ENCODE results near the gene GCLM.
"Not testable (repeated sequence)": the region's sequence is repeated elsewhere in the genome, so short reads cannot be mapped to it uniquely, and the experiment has no call there.

GCLM gene, protein sequence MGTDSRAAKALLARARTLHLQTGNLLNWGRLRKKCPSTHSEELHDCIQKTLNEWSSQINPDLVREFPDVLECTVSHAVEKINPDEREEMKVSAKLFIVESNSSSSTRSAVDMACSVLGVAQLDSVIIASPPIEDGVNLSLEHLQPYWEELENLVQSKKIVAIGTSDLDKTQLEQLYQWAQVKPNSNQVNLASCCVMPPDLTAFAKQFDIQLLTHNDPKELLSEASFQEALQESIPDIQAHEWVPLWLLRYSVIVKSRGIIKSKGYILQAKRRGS

DNA sequence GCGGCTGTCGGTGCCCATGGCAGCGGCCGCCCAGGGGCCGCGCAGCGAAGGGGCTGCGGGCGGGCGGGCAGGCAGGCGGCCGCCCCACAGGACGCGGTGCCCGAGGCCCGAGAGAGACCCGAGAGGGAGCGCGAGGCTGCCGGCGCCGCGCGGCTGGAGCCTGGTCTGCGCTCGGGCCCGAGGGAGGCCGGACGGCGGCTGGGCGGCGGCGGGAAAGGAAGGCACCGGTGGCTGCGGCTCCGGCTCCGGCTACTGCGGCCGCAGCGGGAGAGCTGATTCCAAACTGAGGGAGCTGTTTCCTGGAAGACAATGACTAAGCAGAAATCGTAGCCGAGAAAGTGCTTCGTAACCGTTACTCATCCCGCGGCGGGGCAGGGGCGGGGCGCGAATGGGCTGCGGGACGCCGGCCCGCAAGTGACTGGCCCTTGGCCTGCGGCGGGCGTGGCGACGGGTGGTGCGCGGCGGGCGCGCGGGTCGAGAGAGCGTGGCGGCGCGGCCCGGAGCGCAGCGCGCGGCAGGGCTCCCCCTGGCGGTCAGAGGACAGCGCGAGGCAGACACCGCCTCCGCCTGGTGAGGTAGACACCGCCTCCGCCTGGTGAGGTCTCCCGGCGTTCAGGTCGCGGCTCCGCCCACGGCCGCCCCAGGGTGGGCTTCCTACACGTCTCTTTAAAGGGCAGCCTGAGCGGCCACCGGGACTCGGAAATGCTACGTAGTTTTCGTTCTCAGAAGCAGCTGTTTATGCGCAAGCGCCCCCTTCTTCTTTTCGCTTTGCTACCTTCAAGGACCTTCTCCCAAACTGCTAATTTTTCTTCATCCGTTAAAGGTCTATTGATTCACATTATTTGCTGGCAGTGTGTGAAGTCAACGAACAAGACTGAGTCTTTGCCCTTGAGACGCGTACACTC lies at the start of gene GCLM:
Gene GCLM, minus strand, starts transcription at position 285 of the 905 bp plus-strand sequence. Its CDS starts 267 bp downstream, at position 18.
- FAIRE-seq = peak; percentile 53

DNA sequence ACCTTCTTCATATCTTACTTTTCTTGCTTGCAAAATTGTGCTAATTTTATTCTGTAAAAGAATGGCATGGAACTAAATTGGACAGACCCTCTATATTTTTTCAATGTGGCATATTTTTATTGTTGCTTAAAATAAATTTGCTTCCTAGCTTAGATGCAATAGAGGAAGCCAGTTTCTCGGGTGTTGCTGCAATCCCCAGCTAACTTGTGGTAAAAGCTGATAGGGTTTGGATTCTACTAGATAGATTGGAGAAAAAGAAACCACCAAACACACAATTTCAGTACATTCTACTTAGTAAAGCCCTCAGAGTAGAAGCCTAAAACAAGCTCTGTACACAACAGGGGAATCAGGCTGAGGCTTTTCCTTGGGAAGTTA lies 49.5 kb upstream of the GCLM start:
- FAIRE-seq = no peak

DNA sequence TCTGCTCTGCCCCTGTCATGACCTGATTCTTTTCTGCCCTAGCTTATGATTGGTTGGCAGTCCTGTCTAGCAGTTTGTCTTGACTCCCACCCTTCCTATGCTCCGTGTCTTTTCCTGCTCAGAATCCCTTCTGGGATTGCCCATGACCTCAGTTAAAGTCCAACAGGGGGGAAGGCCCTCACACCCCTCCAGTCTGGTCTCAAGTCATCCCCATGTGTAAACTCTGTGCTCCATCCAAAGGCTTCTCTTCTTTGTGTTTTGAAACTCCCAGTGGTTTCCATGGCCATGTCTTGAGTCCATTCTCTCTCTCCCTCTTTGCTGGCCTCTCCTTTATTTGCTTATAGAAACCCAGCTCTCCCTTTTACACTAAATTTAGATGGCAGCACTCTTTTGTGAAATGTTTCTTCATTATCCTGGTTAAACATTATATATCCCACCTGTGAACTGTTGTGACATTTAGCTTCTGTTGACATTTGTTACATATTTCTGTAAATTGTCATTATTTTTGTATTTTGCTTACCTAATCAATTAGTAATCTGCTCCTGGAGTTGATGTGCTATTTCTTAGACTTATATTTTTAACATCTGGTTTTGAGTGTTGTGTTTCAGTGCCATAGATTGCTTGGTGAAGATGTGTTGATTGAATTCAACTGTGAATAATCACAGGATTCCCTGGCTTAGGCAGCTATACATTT lies 48.9 kb upstream of the GCLM start:
- FAIRE-seq = peak; percentile 86

DNA sequence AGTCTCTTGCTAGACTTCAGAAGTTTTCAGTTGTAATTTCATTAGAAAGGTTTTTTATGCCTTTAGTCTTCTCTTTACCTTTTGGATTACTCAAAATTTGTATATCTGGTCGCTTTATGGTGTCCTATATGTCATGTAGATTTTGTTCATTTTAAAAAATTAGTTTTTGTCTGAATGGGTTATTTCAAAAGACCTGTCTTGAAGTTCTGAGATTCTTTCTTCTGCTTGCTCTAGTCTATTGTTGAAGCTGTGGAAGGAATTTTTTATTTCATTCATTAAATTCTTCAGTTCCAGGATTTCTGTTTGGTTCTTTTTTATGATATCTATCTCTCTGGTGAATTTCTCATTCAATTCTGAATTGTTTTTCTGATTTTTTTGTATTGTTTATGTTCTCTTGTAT lies 46.5 kb upstream of the GCLM start:
- no peak for FAIRE-seq

DNA sequence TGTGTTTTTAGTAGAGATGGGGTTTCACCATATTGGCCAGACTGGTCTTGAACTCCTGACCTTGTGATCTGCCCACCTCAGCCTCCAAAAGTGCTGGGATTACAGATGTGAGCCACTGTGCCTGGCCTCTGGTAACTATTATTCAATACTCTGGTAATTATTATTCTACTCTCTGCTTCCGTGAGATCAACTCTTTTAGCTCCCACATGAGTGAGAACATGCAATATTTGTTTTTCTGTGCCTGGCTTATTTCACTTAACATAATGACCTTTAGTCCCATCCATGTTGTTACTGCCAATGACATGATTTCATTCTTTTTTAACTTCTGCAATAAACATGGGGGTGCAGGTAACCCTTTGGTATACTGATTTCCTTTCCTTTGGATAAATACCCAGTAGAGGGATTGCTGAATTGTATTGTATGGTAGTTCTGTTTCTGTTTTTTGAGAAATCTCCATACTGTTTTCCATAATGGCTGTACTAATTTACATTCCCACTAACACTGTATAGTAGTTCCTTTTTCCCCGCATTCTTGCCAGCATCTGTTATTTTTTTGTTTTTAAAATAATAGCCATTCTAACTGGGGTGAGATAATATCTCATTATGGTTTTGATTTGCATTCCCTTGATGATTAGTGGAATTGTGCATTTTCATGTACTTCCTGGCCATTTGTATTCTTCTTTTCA lies 37.9 kb upstream of the GCLM start:
- not testable (repeated sequence) for FAIRE-seq

DNA sequence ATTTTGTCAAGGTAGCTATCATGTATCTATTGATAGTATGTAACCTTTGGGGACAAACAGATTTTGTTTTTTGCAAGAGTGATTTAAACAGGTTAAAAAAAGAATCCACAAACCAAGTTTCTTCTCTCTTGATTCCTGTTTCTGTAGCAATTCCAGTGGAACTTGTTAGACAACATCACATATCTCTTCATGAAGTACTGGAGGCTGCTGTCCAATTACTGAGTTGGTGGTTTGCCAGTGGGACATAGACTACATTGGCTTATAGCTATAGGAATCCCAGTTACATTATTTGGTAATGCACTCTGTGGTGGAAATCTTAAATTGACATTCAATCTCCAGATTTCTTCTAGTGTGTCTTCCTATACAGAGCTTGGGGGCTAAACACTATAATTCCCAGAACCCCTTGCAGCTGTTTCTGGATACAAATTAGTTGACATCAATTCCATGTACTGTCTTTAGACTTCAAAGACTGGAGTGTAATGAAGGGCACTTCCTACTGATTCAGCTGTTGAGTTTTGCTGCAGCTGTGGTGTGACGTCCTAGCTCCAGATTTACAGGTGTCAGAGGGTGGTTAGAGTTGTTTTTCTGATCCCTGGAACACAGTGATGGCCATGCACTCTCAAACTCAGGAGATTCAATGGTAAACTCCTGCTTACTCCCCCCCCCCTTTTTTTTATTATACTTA lies 29.4 kb upstream of the GCLM start:
- no peak for FAIRE-seq

DNA sequence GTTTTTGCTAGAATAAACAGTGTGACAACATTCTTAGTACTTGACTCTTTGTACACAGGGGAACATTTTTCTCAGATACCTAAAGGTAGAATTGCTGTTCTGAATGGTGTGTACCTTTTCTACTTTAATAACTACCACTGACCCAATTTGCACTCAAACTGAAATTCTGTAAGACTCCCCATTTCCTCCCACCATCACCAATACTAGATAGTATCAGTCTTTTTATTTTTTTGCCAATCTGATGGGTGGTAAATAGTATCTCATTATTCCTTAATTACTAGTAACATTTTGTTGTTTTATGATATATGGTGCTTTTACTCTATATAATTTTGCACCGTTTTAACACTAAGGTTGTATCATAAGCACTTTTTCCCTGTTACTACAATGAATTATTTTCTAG lies 28.8 kb upstream of the GCLM start:
- no peak for FAIRE-seq

DNA sequence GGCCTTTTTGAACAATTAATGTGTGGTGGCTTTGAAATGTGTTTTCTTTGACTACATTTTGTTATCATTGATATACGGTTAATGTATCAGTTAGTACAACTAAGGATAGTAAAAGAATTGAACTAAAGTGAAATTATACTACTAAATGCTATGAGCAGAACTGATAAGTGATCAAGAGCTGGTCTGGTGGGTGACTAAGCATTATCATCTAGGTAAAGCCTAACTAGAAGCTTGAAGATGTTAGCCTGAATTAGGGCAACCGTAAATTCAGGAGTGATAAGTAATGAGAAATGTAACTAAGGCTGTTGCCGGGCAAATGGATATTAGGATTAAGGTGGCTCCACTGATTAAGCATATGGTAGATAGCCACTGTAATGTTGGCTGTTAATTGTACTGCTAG lies 16.0 kb upstream of the GCLM start:
- peak; percentile 24 for FAIRE-seq

DNA sequence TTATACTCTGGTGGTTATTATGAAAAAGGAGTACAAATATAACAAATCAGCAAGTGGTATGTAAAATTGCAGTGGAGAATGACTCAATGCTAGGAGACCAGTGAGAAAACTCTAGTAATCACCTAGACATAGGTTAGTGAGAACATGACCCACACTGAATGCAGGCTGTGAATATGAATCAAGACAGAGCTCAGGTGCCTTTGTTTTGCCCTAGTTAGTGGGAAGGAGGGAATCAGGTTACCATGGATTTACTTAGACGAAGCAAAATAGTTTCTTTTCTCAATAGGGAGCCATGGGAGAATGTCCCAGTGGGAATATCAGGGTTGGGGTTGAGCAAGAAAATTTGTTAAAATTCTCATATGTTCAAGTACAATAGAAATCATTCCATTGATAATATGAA lies 10.6 kb upstream of the GCLM start:
- no peak for FAIRE-seq

DNA sequence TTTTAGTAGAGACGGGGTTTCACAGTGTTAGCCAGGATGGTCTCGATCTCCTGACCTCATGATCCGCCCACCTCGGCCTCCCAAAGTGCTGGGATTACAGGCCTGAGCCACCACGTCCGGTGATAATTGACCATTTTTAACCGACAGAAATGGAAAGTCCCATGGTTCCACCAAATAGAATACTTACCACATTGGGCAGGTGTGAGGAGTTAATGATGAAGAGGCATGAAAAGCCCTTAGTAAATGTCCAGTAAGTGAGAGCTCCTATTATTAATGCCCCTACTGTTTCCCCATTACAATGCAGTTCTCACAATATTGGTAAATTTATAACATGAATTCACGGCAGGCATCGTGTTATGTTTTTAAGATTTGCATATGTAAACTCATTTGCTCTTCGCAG lies 8.1 kb upstream of the GCLM start:
- no peak for FAIRE-seq

DNA sequence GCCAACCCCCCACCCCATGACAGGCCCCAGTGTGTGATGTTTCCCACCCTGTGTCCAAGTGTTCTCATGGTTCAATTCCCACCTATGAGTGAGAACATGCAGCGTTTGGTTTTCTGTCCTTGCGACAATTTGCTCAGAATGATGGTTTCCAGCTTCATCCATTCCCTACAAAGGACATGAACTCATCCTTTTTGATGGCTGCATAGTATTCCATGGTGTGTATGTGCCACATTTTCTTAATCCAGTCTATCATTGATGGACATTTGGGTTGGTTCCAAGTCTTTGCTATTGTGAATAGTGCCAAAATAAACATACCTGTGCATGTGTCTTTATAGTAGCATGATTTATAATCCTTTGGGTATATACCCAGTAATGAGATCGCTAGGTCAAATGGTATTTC lies 1.6 kb upstream of the GCLM start:
- not testable (repeated sequence) for FAIRE-seq

DNA sequence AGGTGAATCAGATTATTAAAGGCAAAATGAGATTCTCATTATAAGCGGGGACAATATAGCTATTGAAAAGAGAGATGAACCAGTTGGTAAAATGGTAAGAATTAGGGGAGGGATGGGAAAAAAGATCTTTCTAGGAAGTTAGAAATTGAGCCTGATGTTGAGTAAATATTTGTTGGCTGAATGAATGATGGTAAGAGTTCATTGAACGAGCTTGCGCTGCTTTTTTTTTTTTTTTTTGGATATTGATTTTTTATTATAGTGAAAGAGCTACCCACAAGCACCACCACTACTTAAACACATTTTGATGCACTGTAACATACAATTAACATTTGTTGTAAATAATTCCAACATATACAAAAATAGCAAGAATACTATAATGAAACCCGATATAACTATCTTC lies 1.1 kb upstream of the GCLM start:
- FAIRE-seq = no peak

DNA sequence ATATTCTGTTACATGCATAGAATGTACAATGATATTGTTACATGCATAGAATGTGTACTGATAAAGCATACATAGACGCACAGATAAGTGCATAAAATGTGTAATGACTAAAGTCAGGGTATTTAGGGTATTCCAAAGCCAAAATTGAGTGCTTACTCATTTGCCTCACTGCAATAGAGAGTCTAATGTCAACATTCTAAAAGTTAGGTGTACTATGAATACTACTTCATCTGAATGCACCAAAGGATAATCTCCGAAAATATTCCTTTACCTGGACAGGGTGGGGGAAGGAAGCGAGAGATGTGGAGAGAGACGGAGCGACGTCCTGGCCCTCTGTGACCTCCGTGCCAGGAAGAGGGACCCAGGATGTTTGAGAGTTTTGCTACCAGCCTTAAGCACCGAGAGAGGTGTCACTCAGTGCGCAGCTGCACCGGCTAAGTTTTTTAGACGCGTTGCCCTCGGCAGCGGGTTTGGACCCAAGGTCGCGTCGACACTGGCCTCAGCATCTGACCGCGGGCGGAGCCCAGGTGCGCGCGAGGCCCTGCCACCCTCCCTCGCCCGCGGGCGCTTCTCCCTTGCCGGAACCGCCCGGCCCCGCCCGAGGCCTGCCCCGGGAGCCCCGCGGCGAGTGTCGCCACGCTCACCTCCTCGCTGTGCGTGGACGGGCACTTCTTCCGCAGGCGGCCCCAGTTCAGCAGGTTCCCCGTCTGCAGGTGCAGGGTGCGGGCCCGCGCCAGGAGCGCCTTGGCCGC lies 660 bp downstream of the GCLM start:
- no peak for FAIRE-seq

DNA sequence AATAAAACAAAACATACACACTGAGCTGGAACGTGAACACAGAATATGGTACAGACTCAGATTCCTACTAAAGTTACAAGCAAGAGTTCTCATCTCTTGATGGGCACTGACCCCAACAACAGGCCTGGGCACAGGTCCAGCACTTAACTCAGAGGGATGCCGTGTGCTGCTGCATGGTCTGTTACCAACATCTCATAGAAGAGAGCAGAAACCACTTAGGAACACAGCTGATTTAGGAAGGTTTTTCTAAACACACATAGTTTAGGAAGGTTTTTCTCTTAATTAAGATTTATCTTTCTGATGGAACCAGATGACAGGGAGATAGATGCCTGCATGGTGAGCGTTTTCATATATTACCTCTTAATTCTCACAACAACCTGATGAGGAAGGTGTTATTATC lies 1.5 kb downstream of the GCLM start:
- FAIRE-seq = no peak

DNA sequence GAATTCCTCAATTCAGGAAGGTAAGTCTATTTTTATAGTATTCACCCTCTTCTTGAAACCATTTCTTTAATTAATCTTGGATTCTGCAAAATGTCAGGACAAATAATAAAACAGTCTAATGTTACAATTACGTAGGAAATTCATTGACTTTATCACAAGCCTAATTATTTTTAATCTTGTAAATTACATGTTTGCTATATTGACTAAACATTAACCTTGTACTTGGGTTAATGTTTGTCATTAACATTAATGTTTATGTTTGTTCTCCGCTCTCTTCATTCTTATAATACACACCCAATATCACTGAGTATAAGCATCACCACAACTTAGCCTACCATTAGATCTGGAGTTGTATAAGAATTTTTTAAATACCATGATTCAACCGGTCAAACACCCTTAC lies 2.8 kb downstream of the GCLM start:
- no peak for FAIRE-seq

DNA sequence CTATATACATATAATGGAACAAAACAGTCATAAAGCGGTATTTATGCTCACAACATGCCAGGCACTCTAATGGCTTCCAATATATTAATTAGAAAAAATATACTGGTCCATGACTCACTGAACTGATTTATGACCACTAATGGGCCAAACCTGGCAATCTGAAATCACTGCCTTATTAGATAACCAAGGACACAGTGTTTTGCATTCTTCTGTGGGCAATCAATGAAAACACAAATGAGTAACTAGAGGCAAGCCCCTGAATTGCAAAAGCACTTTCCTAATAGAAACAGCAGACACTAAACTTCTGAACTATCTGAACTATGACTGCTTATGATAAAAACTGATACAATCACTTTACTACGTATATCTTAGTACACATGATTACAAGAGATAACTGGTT lies 3.5 kb downstream of the GCLM start:
- peak; percentile 27 for FAIRE-seq

DNA sequence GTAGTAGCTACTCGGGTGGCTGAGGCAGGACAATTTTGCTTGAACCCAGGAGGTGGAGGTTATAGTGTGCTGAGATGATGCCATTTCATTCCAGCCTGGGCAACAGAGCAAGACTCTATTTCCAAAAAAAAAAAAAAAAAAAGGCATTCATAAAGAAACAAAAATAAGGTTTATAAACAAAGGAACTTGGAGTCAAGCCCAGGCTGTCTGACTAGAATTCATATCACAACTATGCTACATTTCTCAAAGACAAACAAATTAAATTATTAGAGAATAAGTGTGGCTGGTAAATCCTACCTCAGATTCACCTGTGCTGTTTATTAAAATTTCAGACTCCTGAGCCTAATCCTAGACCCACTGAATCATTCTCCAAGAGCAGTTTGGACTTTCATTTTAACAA lies 4.2 kb downstream of the GCLM start:
- FAIRE-seq = no peak

DNA sequence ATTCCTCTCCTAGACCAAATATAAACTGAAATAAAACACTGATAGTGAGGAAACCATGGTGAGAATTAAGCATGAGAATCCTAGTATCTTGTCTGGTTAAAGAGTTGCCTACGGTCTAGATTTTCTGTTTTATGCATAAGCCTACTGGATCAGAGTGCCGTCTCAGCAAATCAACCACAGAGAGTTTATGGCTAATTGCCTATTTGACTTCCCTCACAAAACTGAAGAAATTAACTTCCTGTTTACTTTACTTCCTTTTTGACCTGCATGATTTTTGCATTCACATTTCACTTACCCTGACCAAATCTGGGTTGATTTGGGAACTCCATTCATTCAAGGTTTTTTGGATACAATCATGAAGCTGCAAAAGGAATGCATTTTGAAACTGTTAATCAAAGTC lies 5.0 kb downstream of the GCLM start:
- FAIRE-seq = peak; percentile 93

DNA sequence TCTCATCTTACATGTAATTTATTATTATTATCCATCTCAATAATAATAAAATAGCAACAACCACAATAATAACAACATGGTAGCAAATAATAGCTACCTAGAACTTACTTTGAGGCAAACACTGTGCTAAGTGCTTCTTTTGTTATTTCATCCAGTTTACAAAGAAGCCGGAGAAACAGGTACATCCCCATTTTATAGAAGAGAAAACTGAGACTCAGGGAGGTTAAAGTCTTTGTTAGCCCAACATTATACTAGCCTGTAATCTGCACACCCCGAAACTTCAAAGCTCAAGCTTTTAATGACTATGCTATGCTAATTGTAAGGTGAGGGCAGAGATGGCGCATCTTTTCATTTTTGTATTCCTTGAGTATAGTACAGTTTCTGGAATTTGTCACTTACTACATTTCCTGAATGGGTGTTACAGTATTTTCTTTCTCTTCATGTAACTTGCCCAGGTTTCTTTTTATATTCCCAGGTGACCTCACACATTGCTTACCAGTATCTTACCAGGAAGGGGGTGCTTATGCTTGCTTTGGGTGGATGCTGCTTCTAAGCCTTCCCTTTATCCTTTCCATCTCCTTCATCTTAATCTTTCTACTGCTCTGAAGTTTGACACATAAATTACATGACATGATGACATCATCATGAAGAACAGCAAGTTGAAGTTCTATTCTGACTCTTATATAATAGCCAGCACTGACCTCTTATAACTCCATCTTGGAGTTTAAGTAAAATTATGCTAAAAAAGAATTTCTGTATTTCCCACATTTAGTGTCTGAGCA lies 8.3 kb downstream of the GCLM start:
- FAIRE-seq = no peak

DNA sequence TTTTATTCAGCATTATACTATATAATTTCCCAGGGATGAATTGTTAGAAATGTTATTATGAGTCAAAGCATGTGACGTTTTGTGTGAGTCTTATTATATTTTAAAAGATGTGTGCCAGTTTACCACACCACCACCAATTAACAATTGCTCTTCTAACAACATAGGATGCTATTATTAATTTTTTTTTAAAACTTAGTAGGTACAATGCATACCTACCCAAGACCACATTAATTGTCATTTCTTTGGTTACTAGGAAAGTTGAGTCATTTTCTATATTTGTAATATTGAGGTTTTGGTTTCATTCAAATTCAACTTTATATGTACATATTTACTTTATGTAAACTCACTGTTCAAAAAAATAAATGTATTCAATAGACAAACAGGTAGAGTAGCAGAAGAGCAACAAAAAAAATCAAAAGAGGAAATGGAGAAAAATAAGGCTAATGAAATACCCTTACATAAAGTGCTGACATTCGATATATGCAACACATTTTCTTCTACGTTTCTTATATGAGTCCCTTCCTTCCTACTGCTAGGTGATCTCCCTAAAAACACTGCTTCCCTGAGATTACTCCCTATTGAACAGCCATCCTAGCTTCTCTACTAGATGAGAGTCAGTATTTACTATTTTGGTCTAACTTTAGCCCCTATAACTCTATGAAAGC lies 9.6 kb downstream of the GCLM start:
- no peak for FAIRE-seq

All from islet of Langerhans (tissue), 1 donor.